Activated naive CD8-positive, alpha-beta T cell (primary cell): ENCODE measurements around the gene TSHZ1.
"Not testable (repeated sequence)": the region's sequence is repeated elsewhere in the genome, so short reads cannot be mapped to it uniquely, and the experiment has no call there.

Experiments
- H3K27ac Mint-ChIP-seq: one replicate; pipeline ENCODE4 v1.8.0; 2021; ENCODE audit warnings: mixed read lengths
- H3K27me3 Mint-ChIP-seq: one replicate; pipeline ENCODE4 v1.8.0; 2021; ENCODE audit warnings: mixed read lengths
- H3K36me3 Mint-ChIP-seq: one replicate; pipeline ENCODE4 v1.8.0; 2021; ENCODE audit warnings: mixed read lengths
- H3K4me1 Mint-ChIP-seq: one replicate; pipeline ENCODE4 v1.8.0; 2021; ENCODE audit warnings: low read depth, mixed read lengths
- H3K4me3 Mint-ChIP-seq: one replicate; pipeline ENCODE4 v1.8.0; 2021; ENCODE audit warnings: mild to moderate bottlenecking, mixed read lengths
- H3K9me3 Mint-ChIP-seq: one replicate; pipeline ENCODE4 v1.8.0; 2021; ENCODE audit warnings: low read depth, mixed read lengths

TSHZ1 gene

DNA sequence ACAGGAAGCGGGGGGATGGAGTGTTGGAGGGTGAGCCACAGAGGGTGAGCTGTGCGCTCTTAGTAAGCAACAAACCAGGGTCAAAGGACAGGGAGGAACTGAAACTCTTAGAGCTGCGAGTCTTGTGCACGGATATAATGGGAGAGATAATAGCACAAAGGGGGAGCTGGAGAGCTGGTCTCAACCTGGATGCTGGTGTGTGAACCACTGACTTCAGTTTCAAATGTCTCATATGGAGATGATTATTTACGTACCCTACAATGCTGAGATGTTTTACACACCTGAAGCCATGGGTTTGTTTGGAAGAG is 37.5 kb upstream of the TSHZ1 start:
- Mint-ChIP-seq H3K36me3 (no peaks in the 10 kb centered on the region), H3K4me1 (peaks cover 11% of the 10 kb centered on the region), H3K4me3 (no peak overlapping the region), H3K9me3 (no peaks in the 10 kb centered on the region), H3K27ac (no peak overlapping the region), H3K27me3 (peaks cover 2% of the 10 kb centered on the region)

DNA sequence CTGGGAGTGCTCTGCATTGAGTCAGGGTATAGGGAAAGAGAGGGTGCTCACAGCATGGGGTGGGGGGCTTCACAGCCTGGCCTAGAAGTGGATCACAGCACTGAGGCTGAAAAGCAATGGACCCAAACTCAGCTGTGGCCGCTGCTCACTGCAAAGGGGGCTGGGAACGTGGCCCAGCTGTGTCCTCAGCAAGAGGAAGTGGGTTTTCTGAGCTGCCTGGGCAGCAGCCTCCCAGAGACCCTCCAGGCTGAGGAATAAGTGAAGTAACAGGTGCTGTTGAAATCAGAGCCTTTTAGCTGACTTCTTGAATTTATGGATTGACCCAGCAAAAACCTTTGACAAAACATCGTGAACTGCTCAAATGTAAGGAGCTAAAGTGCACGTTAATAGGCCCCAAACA is 36.9 kb upstream of the TSHZ1 start:
- H3K36me3 Mint-ChIP-seq = no peaks in the 10 kb centered on the region
- H3K9me3 Mint-ChIP-seq = no peaks in the 10 kb centered on the region
- no peak overlapping the region for H3K4me3 Mint-ChIP-seq
- H3K4me1 Mint-ChIP-seq = peaks cover 11% of the 10 kb centered on the region
- peaks cover 2% of the 10 kb centered on the region for H3K27me3 Mint-ChIP-seq
- no peak overlapping the region for H3K27ac Mint-ChIP-seq

DNA sequence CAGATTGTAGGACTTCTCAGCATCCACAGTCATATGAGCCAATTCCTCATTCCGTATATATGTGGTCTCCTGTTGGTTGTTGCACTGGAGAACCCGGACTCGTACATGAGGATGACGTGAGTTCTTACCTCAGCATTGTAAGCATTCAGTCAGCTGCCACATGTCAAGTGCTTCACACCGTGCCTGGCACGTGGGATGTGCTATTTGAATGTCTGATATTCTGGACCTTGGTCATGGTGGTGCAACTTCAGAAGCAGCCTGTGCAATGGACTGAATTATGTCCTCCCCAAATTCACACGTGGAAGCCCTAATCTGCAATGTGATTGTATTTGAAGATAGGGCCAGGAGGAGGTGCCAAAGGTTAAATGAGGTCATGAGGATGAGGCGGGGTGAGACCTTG is 33.7 kb upstream of the TSHZ1 start:
- peaks cover 2% of the 10 kb centered on the region for H3K27me3 Mint-ChIP-seq
- H3K36me3 Mint-ChIP-seq = no peaks in the 10 kb centered on the region
- no peak overlapping the region for H3K27ac Mint-ChIP-seq
- peaks cover 11% of the 10 kb centered on the region for H3K4me1 Mint-ChIP-seq
- H3K4me3 Mint-ChIP-seq = no peak overlapping the region
- no peaks in the 10 kb centered on the region for H3K9me3 Mint-ChIP-seq

DNA sequence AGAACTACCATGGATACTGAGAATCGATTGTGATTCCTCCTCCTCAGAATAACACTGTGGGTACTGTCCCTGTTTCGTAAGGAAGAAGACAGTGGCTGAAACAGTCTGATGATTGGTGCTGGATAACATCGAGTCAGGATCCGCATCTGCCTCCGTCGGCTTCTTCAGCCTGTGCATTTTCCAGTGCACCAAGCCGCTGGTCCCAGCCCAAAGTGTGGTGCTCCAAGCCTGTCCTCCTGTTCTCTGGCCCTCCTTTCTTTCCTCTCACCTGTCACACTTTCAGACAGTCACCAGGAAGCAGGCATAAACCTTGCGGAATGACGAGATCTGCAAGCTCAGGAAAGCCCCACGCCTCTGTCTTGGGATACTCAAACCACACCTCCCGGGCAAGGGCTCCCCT is 32.2 kb upstream of the TSHZ1 start:
- no peak overlapping the region for H3K27ac Mint-ChIP-seq
- H3K36me3 Mint-ChIP-seq = no peaks in the 10 kb centered on the region
- H3K4me3 Mint-ChIP-seq = no peak overlapping the region
- H3K4me1 Mint-ChIP-seq = peaks cover 5% of the 10 kb centered on the region
- H3K9me3 Mint-ChIP-seq = no peaks in the 10 kb centered on the region
- H3K27me3 Mint-ChIP-seq = no peaks in the 10 kb centered on the region

DNA sequence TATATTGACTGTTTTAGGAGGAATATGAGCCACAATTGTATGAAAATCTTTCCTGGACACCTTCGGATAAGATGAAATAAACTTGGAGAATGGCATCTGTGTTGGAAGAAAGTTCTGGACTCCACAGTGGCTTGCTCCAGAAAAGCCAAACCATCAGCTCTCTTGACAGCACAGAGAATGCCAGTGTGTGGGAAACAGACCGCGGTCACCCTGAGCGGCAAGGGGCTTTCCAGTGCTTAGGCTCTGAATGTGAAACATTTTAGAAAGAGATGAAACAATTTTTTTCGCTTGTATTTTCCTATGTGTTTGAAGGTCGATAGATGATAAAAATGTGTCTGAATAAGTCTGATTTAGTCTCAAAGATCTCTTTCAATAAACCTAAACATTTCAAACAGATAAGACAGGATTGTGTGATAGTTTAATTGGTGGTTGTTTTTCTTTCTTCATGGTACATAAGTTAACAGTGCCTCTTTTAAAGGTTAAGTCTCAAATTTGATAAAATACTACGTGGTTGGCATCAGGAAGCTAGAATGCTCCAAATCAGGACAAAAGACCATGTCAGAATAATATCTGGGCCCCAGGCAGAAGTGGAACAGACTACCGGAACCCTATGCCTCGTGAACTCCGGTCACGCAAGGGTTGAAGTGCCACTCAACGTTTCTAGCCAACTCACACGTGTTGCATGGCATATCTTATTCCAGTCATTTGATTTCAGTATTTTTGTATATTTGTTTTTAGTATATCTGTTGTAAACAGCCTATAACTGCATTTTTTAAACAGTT is 30.6 kb upstream of the TSHZ1 start:
- Mint-ChIP-seq H3K4me3 (no peak overlapping the region), H3K27ac (no peak overlapping the region), H3K27me3 (no peaks in the 10 kb centered on the region)

DNA sequence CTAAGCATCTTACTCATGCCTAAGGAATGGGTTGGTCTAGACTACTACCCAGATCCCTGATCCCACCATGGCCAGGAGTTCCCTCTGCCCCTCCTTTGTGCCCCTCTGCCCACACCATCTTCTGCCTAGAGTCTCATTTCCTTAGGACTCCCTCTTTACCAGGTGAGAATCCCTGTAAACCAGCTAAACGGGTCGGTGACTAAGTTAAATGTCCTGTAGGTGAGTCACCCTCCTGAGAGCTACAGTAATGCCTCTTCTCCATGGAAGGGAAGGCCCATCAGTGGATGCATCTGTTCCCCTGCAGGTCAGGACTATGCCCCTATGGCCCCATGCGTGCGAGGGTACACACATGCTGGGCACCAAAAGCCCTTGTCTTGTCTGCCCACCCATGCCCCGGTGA is 27.1 kb upstream of the TSHZ1 start:
- Mint-ChIP-seq H3K4me1 (no peaks in the 10 kb centered on the region), H3K9me3 (no peaks in the 10 kb centered on the region), H3K27ac (no peak overlapping the region), H3K4me3 (no peak overlapping the region), H3K36me3 (peaks cover 3% of the 10 kb centered on the region), H3K27me3 (no peaks in the 10 kb centered on the region)

More for the DNA sequence above, 30.6 kb upstream of the TSHZ1 start:
- H3K4me1 Mint-ChIP-seq = no peaks in the 10 kb centered on the region
- no peaks in the 10 kb centered on the region for H3K9me3 Mint-ChIP-seq
- no peaks in the 10 kb centered on the region for H3K36me3 Mint-ChIP-seq

DNA sequence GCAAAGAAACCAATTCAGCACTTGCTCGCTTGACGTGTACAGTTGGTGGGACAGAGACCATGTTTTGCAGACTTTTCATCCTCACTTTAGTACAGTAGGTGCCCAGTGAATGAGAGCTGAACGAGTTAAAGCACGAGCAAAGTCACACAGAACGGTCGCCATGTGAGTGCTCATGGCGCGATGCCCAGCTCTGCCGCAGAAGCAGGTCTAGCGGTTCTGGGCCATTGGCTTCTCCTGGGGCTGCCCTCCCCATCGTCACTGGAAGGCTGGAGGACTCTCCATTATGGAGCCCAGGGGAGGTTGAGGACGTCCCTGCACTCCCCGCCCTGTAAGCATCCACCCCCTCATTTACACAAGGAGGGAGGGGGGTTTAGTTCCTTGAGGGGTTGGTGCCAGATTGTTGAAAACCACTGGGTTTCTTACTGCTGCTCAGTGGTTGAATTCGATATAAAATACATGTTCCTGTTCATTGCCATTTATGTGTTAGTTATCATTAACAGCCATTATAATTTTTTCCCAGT is 26.6 kb upstream of the TSHZ1 start:
- no peaks in the 10 kb centered on the region for H3K9me3 Mint-ChIP-seq
- H3K4me1 Mint-ChIP-seq = no peaks in the 10 kb centered on the region
- no peak overlapping the region for H3K27ac Mint-ChIP-seq
- H3K4me3 Mint-ChIP-seq = no peak overlapping the region
- no peaks in the 10 kb centered on the region for H3K27me3 Mint-ChIP-seq
- peaks cover 3% of the 10 kb centered on the region for H3K36me3 Mint-ChIP-seq

DNA sequence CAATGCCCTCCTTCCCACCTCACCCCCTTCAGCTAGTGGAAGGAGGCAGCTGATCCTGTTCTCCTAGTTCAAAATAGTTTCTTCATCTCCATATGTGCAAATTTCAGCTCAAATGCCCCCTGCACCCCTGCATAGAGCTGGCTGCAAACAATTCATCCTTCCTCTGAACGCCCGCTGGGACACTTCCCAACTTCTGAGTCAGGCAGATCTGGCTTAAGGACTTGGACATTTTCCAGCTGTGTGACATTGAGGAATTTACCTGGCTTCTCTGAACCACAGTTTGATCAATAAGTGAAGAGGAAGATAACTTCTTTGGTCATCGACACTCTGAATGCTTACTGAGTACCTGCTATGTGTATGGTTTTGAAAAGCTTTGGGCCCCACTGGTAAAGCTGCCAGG is 25.1 kb upstream of the TSHZ1 start:
- H3K4me1 Mint-ChIP-seq = no peaks in the 10 kb centered on the region
- peaks cover 3% of the 10 kb centered on the region for H3K36me3 Mint-ChIP-seq
- no peak overlapping the region for H3K27ac Mint-ChIP-seq
- no peaks in the 10 kb centered on the region for H3K27me3 Mint-ChIP-seq
- H3K9me3 Mint-ChIP-seq = no peaks in the 10 kb centered on the region
- no peak overlapping the region for H3K4me3 Mint-ChIP-seq

DNA sequence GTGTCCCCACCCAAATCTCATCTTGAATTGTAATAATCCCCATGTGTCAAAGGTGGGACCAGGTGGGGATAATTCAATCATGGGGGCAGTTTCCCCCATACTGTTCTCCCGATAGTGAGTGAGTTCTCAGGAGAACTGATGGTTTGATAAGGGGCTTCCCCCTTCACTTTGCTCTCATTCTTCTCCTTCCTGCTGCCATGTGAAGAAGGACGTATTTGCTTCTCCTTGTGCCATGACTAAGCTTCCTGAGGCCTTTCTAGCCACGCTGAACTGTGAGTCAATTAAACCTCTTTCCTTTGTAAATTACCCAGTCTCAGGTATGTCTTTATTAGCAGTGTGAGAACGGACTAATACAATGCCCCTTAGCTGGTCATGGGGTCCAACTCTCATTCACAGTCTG is 22.9 kb upstream of the TSHZ1 start:
- not testable (repeated sequence) for H3K36me3 Mint-ChIP-seq, H3K4me3 Mint-ChIP-seq, H3K27ac Mint-ChIP-seq, H3K4me1 Mint-ChIP-seq, H3K27me3 Mint-ChIP-seq, H3K9me3 Mint-ChIP-seq

DNA sequence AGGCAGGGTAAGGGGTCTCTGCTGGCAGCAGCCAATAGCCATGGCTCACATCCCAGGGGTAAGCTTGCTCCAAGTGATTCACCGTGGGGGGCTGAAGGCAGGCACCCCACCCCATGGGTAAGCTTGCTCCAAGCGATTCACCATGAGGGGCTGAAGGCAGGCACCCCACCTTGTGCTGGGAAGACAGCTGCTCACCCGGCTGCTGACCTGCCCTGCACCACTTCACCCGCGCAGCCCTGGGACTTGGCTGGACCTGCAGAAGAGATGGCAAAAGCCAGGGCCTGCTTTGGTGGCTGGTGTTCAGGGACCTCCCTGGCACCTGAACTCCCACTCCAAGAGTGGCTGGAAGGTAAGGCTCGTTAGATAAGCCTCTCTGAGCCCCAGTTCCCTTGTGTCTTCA is 20.9 kb upstream of the TSHZ1 start:
- Mint-ChIP-seq H3K4me3 (no peak overlapping the region), H3K9me3 (no peaks in the 10 kb centered on the region), H3K27me3 (no peaks in the 10 kb centered on the region), H3K4me1 (peaks cover 4% of the 10 kb centered on the region), H3K27ac (no peak overlapping the region), H3K36me3 (peaks cover 3% of the 10 kb centered on the region)

DNA sequence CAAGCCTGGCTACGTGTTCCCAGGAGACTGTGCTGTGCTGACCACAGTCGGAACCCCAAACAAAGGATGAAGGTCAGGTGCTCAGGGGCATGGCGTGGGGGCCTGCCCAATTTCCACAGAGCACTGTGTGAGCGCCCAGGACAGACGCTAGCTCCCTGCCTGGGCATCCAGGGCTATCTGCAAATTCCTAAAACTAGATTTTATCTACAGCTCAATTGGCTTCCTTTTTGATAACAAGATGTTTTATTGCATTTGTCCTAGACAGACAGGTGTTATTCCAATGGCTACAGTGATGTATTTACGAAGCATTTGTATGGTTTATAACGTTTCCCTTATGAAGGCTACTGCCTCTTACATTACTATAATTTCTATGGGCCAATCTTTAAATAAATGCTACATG is 17.7 kb upstream of the TSHZ1 start:
- peaks cover 2% of the 10 kb centered on the region for H3K36me3 Mint-ChIP-seq
- H3K4me3 Mint-ChIP-seq = no peak overlapping the region
- H3K4me1 Mint-ChIP-seq = peaks cover 17% of the 10 kb centered on the region
- H3K27ac Mint-ChIP-seq = no peak overlapping the region
- no peaks in the 10 kb centered on the region for H3K9me3 Mint-ChIP-seq
- H3K27me3 Mint-ChIP-seq = no peaks in the 10 kb centered on the region

DNA sequence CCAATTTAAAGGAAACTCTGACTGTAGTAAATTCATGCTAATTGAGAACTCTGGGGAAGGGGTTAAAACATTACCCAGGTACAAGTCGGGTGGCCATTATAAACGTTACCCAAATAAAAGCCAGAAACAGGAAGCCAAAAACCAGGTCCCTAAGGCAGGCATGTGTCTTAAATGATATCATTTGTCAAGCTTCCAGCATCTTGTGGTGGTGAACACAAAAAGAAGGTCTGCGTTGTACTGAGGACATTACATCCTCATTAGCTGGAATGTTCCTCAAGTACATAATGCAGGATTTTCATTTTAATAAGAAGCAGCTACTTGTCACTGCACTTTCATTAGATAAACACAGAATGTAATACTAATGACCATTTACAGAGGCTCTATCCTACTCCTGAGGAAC is 12.6 kb upstream of the TSHZ1 start:
- peaks cover 36% of the 10 kb centered on the region for H3K4me1 Mint-ChIP-seq
- H3K9me3 Mint-ChIP-seq = no peaks in the 10 kb centered on the region
- peaks cover 7% of the 10 kb centered on the region for H3K36me3 Mint-ChIP-seq
- H3K27me3 Mint-ChIP-seq = no peaks in the 10 kb centered on the region
- no peak overlapping the region for H3K4me3 Mint-ChIP-seq
- H3K27ac Mint-ChIP-seq = peak overlapping the region; percentile 5

DNA sequence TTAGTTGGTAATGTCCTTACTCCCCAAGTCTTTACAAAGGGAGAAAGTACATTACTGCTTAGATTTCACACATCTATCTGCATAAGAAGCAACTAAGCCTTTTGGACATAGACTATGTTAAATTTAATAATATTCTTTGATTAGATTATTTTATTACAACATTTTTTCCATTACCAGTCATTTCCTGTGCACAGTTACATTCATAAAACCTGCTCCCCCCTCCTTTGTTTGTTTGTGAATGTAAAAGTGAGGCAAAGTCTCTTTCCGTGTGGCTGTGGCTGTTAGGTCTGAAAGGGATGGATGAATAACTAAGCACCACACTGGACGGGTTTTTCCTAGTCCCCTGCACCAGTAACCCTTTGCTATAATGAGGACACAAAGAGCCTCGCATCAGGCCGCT is 11.3 kb upstream of the TSHZ1 start:
- no peaks in the 10 kb centered on the region for H3K9me3 Mint-ChIP-seq
- H3K36me3 Mint-ChIP-seq = peaks cover 7% of the 10 kb centered on the region
- H3K27ac Mint-ChIP-seq = peak overlapping the region; percentile 50
- H3K4me1 Mint-ChIP-seq = peaks cover 38% of the 10 kb centered on the region
- H3K27me3 Mint-ChIP-seq = no peaks in the 10 kb centered on the region
- H3K4me3 Mint-ChIP-seq = no peak overlapping the region

DNA sequence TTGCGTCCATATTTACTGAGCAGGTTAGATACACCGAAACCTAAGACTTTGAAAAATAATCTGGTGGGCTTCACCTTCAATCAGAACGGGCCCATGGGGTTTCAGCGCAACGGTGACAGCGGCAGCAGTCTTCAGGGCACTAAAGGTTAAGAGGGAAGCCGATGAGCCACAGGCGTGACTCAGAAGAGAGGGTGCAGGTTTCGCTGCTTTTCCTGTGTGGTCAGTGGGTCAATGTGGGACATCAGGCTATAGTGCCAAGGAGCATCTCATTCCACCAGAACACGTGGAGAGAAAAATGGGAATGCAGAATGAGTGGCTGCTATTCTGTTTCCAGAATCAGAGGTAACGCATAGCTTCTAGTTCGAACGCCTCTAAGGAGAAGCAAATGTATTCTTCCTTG is 10.5 kb upstream of the TSHZ1 start:
- peaks cover 36% of the 10 kb centered on the region for H3K4me1 Mint-ChIP-seq
- no peak overlapping the region for H3K4me3 Mint-ChIP-seq
- no peaks in the 10 kb centered on the region for H3K27me3 Mint-ChIP-seq
- H3K9me3 Mint-ChIP-seq = no peaks in the 10 kb centered on the region
- no peak overlapping the region for H3K27ac Mint-ChIP-seq
- H3K36me3 Mint-ChIP-seq = peaks cover 7% of the 10 kb centered on the region

DNA sequence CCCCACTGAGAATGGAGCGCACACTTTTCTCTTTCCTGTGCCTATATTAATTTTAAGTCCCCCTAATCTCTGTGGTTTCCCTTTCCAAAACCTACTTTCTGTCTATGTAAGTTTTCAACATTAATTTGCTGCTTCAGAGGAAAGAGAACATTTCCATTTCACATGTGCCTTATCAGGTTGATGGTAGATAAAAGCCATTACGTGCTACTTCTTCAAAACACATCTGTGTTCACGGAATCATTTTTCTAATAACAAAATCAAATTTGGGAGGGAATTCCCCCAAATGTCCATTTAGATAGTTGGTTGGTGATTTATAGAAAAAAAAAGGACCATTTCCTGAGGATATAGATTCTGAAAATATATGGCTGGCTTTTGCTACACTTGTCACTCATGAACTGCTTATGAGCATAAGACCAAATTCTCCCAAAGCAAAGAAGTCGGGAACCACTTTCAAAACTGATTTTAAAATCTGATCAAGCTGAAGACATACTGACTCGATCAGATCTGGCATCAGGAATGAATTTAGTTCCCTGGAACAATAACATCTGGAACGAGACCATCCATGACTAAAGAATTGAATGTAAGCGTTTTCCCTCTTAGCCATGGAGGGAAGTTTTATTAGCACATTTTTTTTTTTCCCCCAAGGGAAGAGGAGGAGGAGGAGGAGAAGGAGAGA is 9.9 kb upstream of the TSHZ1 start:
- Mint-ChIP-seq H3K4me1 (peaks cover 41% of the 10 kb centered on the region), H3K27ac (peak overlapping the region; percentile 79)

More for the DNA sequence above, 9.9 kb upstream of the TSHZ1 start:
- no peaks in the 10 kb centered on the region for H3K9me3 Mint-ChIP-seq
- no peaks in the 10 kb centered on the region for H3K27me3 Mint-ChIP-seq
- no peak overlapping the region for H3K4me3 Mint-ChIP-seq
- peaks cover 7% of the 10 kb centered on the region for H3K36me3 Mint-ChIP-seq
